Testis (tissue), 2 donors: ENCODE measurements around the gene MTPN.

Experiments used
- POLR2A ChIP-seq: fragments of 450-650 bp; IDR thresholded peaks from one replicate; pipeline ENCODE4 v1.6.1; 2017; ENCODE audit warnings: antibody characterized with exemption, mild to moderate bottlenecking, moderate library complexity
- TF ChIP-seq, protein P1 (sequence below), 3 experiments: fragments of 450-650 bp in 2 of 3; fragments of 200-600 bp in 1 of 3; sonication (generic) in 1 of 3; IDR thresholded peaks; one replicate each; pipeline ENCODE4 v1.5.1; 2016 to 2019; ENCODE audit warnings: antibody characterized with exemption in 3 of 3, mild to moderate bottlenecking in 2 of 3, moderate library complexity in 1 of 3

- TF ChIP-seq, protein P1, sequence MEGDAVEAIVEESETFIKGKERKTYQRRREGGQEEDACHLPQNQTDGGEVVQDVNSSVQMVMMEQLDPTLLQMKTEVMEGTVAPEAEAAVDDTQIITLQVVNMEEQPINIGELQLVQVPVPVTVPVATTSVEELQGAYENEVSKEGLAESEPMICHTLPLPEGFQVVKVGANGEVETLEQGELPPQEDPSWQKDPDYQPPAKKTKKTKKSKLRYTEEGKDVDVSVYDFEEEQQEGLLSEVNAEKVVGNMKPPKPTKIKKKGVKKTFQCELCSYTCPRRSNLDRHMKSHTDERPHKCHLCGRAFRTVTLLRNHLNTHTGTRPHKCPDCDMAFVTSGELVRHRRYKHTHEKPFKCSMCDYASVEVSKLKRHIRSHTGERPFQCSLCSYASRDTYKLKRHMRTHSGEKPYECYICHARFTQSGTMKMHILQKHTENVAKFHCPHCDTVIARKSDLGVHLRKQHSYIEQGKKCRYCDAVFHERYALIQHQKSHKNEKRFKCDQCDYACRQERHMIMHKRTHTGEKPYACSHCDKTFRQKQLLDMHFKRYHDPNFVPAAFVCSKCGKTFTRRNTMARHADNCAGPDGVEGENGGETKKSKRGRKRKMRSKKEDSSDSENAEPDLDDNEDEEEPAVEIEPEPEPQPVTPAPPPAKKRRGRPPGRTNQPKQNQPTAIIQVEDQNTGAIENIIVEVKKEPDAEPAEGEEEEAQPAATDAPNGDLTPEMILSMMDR (IDR thresholded peaks at IDR 0.05): no peak
- TF ChIP-seq POLR2A: no peak
Observed at GRCh38 chr7:136015638-136016037, 38.5 kb upstream of the MTPN start.
